22Rv1 (cell line): ENCODE results near the gene BANP.

Source experiments
- ZFX ChIP-seq: fragments of 450-650 bp; IDR thresholded peaks from 2 replicates; pipeline ENCODE4 v1.6.1; 2017; ENCODE audit warnings: antibody characterized with exemption, borderline replicate concordance
- TF ChIP-seq, protein P1 (sequence below): fragments of 450-650 bp; IDR thresholded peaks from 2 replicates; pipeline ENCODE4 v1.5.1; 2017; ENCODE audit warnings: mild to moderate bottlenecking

DNA sequence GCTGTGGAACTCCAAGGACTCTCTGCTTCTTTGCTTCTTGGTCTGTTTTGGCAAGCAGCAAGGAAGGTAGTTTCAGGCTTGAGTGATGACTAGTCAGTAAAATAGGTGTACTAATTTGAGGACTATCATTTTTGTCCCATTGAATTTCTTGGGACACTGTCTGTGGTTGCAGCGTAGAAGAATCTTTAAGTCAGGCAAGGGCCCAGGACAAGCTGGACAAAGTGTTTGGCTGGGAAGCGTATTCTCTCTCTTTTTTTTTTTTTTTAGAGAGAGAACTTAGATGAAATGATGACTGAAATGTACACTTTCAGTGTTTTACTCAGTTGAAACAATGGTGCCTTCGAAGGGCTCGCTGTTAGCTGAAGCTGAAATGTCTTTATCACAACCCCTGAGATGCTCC, 105.0 kb downstream of the BANP start:
- TF ChIP-seq, protein P1, sequence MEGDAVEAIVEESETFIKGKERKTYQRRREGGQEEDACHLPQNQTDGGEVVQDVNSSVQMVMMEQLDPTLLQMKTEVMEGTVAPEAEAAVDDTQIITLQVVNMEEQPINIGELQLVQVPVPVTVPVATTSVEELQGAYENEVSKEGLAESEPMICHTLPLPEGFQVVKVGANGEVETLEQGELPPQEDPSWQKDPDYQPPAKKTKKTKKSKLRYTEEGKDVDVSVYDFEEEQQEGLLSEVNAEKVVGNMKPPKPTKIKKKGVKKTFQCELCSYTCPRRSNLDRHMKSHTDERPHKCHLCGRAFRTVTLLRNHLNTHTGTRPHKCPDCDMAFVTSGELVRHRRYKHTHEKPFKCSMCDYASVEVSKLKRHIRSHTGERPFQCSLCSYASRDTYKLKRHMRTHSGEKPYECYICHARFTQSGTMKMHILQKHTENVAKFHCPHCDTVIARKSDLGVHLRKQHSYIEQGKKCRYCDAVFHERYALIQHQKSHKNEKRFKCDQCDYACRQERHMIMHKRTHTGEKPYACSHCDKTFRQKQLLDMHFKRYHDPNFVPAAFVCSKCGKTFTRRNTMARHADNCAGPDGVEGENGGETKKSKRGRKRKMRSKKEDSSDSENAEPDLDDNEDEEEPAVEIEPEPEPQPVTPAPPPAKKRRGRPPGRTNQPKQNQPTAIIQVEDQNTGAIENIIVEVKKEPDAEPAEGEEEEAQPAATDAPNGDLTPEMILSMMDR: no peak
- TF ChIP-seq ZFX: no peak
